Small intestine (tissue), 16 donors: ENCODE results near the gene SERPINB6. TPM values are rescaled to one million over a fixed set of nuclear protein-coding genes. Genes with fewer than 3 reads are reported as not detected.

Experiments used
- DNase-seq, 2 donors: peaks; one replicate each; pipeline versions ENCODE4 v3.0.0 to v3.0.0-alpha.2; 2013
- FAIRE-seq: peaks from 2 replicates; lab custom pipeline; 2012; peaks lifted over from hg19 to GRCh38; lab: Jason Lieb, UNC
- H3K27ac ChIP-seq, 3 donors: one replicate each; pipeline ENCODE4 v1.5.1; 2013; ENCODE audit warnings: low read length in 2 of 3, mild to moderate bottlenecking in 2 of 3, control low read depth in 1 of 3, inconsistent platforms in 1 of 3, low read depth in 1 of 3, moderate library complexity in 1 of 3
- H3K27me3 ChIP-seq, 3 donors: one replicate each; pipeline ENCODE4 v1.6.1; 2013; ENCODE audit warnings: low read length in 3 of 3, inconsistent platforms in 1 of 3; ENCODE audit not compliant: control insufficient read depth in 3 of 3, insufficient read depth in 3 of 3
- H3K36me3 ChIP-seq, 3 donors: one replicate each; pipeline ENCODE4 v1.6.1; 2013; ENCODE audit warnings: low read length in 3 of 3, inconsistent platforms in 1 of 3, low read depth in 1 of 3, mild to moderate bottlenecking in 1 of 3, moderate library complexity in 1 of 3; ENCODE audit not compliant: control insufficient read depth in 3 of 3, insufficient read depth in 2 of 3
- H3K4me1 ChIP-seq, 3 donors: one replicate each; pipeline ENCODE4 v1.6.1; 2013; ENCODE audit warnings: low read length in 2 of 3, inconsistent platforms in 1 of 3, low read depth in 1 of 3, mild to moderate bottlenecking in 1 of 3, moderate library complexity in 1 of 3; ENCODE audit not compliant: control insufficient read depth in 3 of 3, insufficient read depth in 2 of 3
- H3K4me3 ChIP-seq, 3 donors: one replicate each; pipeline ENCODE4 v1.5.1; 2013; ENCODE audit warnings: low read length in 3 of 3, control low read depth in 1 of 3, inconsistent platforms in 1 of 3, low read depth in 1 of 3, mild to moderate bottlenecking in 1 of 3, moderate library complexity in 1 of 3
- H3K9me3 ChIP-seq, 2 donors: one replicate each; pipeline ENCODE4 v1.6.1; 2013; ENCODE audit warnings: low read depth in 1 of 2, low read length in 1 of 2; ENCODE audit not compliant: control insufficient read depth in 2 of 2, insufficient read depth in 1 of 2
- WGBS, 3 donors: extraction: QIAGEN DNeasy Blood & Tissue Kit; methylation state at CpG; one replicate each; pipeline ENCODE4 v1.1.7; 2013; 5-methylcytosine and 5-hydroxymethylcytosine counted together
- long read RNA-seq, 10 donors: transcript quantifications; one replicate each; lab custom pipeline, GENCODE V29; 2026
- polyA plus RNA-seq, 4 donors: library from polyadenylated mRNA; stranded (reverse) in 3 of 4; unstranded in 1 of 4; fragments of 200-250 nt in 3 of 4; fragments of 120-200 nt in 1 of 4; gene quantifications; one replicate each; pipeline versions ENCODE4 v1.2.1 to v1.2.3, GENCODE V29; 2013
- donor health status: healthy with polysubstance abuse.
- donor health status: control.
- donor health status: control.
- donor health status: Bipolar disorder and iron deficiency.
- donor health status: healthy.

SERPINB6 gene
- 100 to 1,000 TPM; 280 to 539 (median 418) TPM for polyA plus RNA-seq
- long read RNA-seq, donor 1, transcript SERPINB6-206 (7 exons, 1,375 nt) = minor isoform, 12 of 253 reads
- long read RNA-seq, donor 1, transcript SERPINB6-204 (7 exons, 1,370 nt) = minor isoform, 15 of 253 reads
- long read RNA-seq, donor 1, transcript SERPINB6-205 (7 exons, 1,315 nt) = major isoform, 86 of 253 reads
- long read RNA-seq, donor 1, transcript SERPINB6-212 (6 exons, 3,265 nt) = minor isoform, 9 of 253 reads
- long read RNA-seq, donor 1, partial matches to known transcripts = 101 of 253 reads
- long read RNA-seq, donor 1, other reads (novel, unspliced or antisense) = 11 of 253 reads
- long read RNA-seq, donor 2, transcript SERPINB6-212 (6 exons, 3,265 nt) = minor isoform, 7 of 95 reads
- long read RNA-seq, donor 2, transcript SERPINB6-206 (7 exons, 1,375 nt) = minor isoform, 8 of 95 reads
- long read RNA-seq, donor 2, transcript SERPINB6-205 (7 exons, 1,315 nt) = major isoform, 30 of 95 reads
- long read RNA-seq, donor 2, partial matches to known transcripts = 43 of 95 reads
- long read RNA-seq, donor 2, other reads (novel, unspliced or antisense) = 0 of 95 reads
- long read RNA-seq, donor 3, transcript SERPINB6-206 (7 exons, 1,375 nt) = minor isoform, 5 of 227 reads
- long read RNA-seq, donor 3, transcript SERPINB6-212 (6 exons, 3,265 nt) = minor isoform, 9 of 227 reads
- long read RNA-seq, donor 3, transcript SERPINB6-204 (7 exons, 1,370 nt) = minor isoform, 5 of 227 reads
- long read RNA-seq, donor 3, transcript SERPINB6-205 (7 exons, 1,315 nt) = major isoform, 34 of 227 reads
- long read RNA-seq, donor 3, partial matches to known transcripts = 163 of 227 reads
- long read RNA-seq, donor 3, other reads (novel, unspliced or antisense) = 0 of 227 reads
- long read RNA-seq, donor 4, partial matches to known transcripts = 0 of 2 reads
- long read RNA-seq, donor 4, other reads (novel, unspliced or antisense) = 0 of 2 reads
- long read RNA-seq, donor 5, transcript SERPINB6-205 (7 exons, 1,315 nt) = major isoform, 8 of 65 reads
- long read RNA-seq, donor 5, partial matches to known transcripts = 24 of 65 reads
- long read RNA-seq, donor 5, other reads (novel, unspliced or antisense) = 23 of 65 reads
- long read RNA-seq, donor 6, transcript SERPINB6-205 (7 exons, 1,315 nt) = major isoform, 46 of 253 reads
- long read RNA-seq, donor 6, transcript SERPINB6-206 (7 exons, 1,375 nt) = minor isoform, 6 of 253 reads
- long read RNA-seq, donor 6, transcript SERPINB6-212 (6 exons, 3,265 nt) = minor isoform, 7 of 253 reads
- long read RNA-seq, donor 6, partial matches to known transcripts = 149 of 253 reads
- long read RNA-seq, donor 6, other reads (novel, unspliced or antisense) = 31 of 253 reads
- long read RNA-seq, donor 7, transcript SERPINB6-210 (7 exons, 1,638 nt) = minor isoform, 9 of 72 reads
- long read RNA-seq, donor 7, transcript SERPINB6-205 (7 exons, 1,315 nt) = major isoform, 22 of 72 reads
- long read RNA-seq, donor 7, transcript SERPINB6-216 (4 exons, 2,120 nt) = minor isoform, 6 of 72 reads
- long read RNA-seq, donor 7, transcript SERPINB6-206 (7 exons, 1,375 nt) = minor isoform, 7 of 72 reads
- long read RNA-seq, donor 7, partial matches to known transcripts = 23 of 72 reads
- long read RNA-seq, donor 7, other reads (novel, unspliced or antisense) = 0 of 72 reads
- long read RNA-seq, donor 8, partial matches to known transcripts = 0 of 3 reads
- long read RNA-seq, donor 8, other reads (novel, unspliced or antisense) = 0 of 3 reads
- long read RNA-seq, donor 9, transcript SERPINB6-205 (7 exons, 1,315 nt) = major isoform, 7 of 50 reads
- long read RNA-seq, donor 9, transcript SERPINB6-212 (6 exons, 3,265 nt) = minor isoform, 5 of 50 reads
- long read RNA-seq, donor 9, partial matches to known transcripts = 33 of 50 reads
- long read RNA-seq, donor 9, other reads (novel, unspliced or antisense) = 0 of 50 reads
- long read RNA-seq, donor 10, transcript SERPINB6-212 (6 exons, 3,265 nt) = minor isoform, 6 of 158 reads
- long read RNA-seq, donor 10, transcript SERPINB6-205 (7 exons, 1,315 nt) = major isoform, 37 of 158 reads
- long read RNA-seq, donor 10, transcript SERPINB6-206 (7 exons, 1,375 nt) = minor isoform, 8 of 158 reads
- long read RNA-seq, donor 10, transcript SERPINB6-204 (7 exons, 1,370 nt) = minor isoform, 7 of 158 reads
- long read RNA-seq, donor 10, partial matches to known transcripts = 92 of 158 reads
- long read RNA-seq, donor 10, other reads (novel, unspliced or antisense) = 0 of 158 reads

- 1 to 2% (median 2%) methylated on average over 53 to 63 of the region's 63 CpGs for WGBS, 3 donors
- no peaks in the 10 kb centered on the region for H3K27me3 ChIP-seq
- peak within 1 kb of the TSS; percentile 60 to 92 (median 81) for H3K4me3 ChIP-seq
- DNase-seq (peak; percentile 90 to 94), FAIRE-seq (no peak)
- no peaks in the 10 kb centered on the region for H3K9me3 ChIP-seq
- peaks cover 0 to 4% (median 0%) of the 10 kb centered on the region in 3 donors for H3K36me3 ChIP-seq
- H3K4me1 ChIP-seq = peaks cover 2 to 16% (median 2%) of the 10 kb centered on the region in 3 donors
- peak within 1 kb of the TSS; percentile 90 to 98 (median 92) for H3K27ac ChIP-seq
Measured at GRCh38 chr6:2971420-2972218, at the start of gene SERPINB6. TSS of gene SERPINB6 (minus strand) at chr6:2971567. CDS start at chr6:2959332, 12,235 bp downstream.

- FAIRE-seq (no peak), DNase-seq (no peak)
- Histone ChIP-seq H3K4me1 (peaks cover 0 to 11% (median 0%) of the 10 kb centered on the region in 3 donors), H3K27ac (no peak overlapping the region), H3K4me3 (no peak overlapping the region), H3K36me3 (peaks cover 0 to 43% (median 7%) of the 10 kb centered on the region in 3 donors), H3K27me3 (no peaks in the 10 kb centered on the region), H3K9me3 (no peaks in the 10 kb centered on the region)
- WGBS, 3 donors = 94 to 97% (median 95%) methylated on average over 6 of the region's 6 CpGs
Measured at GRCh38 chr6:3019749-3020320, 48.5 kb upstream of the SERPINB6 start.

- H3K9me3 ChIP-seq = no peaks in the 10 kb centered on the region
- DNase-seq (peak in 1 of 2 donors; percentile 44), FAIRE-seq (no peak)
- peaks cover 0 to 50% (median 7%) of the 10 kb centered on the region in 3 donors for H3K36me3 ChIP-seq
- H3K4me3 ChIP-seq = no peak overlapping the region
- no peaks in the 10 kb centered on the region for H3K27me3 ChIP-seq
- H3K4me1 ChIP-seq = peaks cover 0 to 9% (median 0%) of the 10 kb centered on the region in 3 donors
- WGBS, 3 donors = 14 to 59% (median 52%) methylated on average over 1 of the region's 1 CpG
- no peak overlapping the region for H3K27ac ChIP-seq
Measured at GRCh38 chr6:3019065-3019464, 47.7 kb upstream of the SERPINB6 start.

GRCh38 chr6:3017304-3017703 is 45.9 kb upstream of the SERPINB6 start:
- 88 to 98% (median 94%) methylated on average over 9 of the region's 9 CpGs for WGBS, 3 donors
- peaks cover under 1 to 57% (median 10%) of the 10 kb centered on the region in 3 donors for H3K36me3 ChIP-seq

GRCh38 chr6:3016473-3017280 is 45.3 kb upstream of the SERPINB6 start:
- H3K27ac ChIP-seq = no peak overlapping the region
- no peak overlapping the region for H3K4me3 ChIP-seq
- 95 to 99% (median 97%) methylated on average over 17 of the region's 17 CpGs for WGBS, 3 donors
- FAIRE-seq (no peak), DNase-seq (no peak)
- H3K36me3 ChIP-seq = peaks cover 2 to 60% (median 10%) of the 10 kb centered on the region in 3 donors
- H3K4me1 ChIP-seq = no peaks in the 10 kb centered on the region
- H3K27me3 ChIP-seq = no peaks in the 10 kb centered on the region
- peaks cover 0 to 10% of the 10 kb centered on the region in 2 donors for H3K9me3 ChIP-seq

More at GRCh38 chr6:3017304-3017703, 45.9 kb upstream of the SERPINB6 start:
- DNase-seq (no peak), FAIRE-seq (no peak)
- H3K27me3 ChIP-seq = no peaks in the 10 kb centered on the region
- no peaks in the 10 kb centered on the region for H3K4me1 ChIP-seq
- H3K9me3 ChIP-seq = peaks cover 0 to 6% of the 10 kb centered on the region in 2 donors
- H3K4me3 ChIP-seq = no peak overlapping the region
- H3K27ac ChIP-seq = no peak overlapping the region

GRCh38 chr6:3015144-3015543 is 43.8 kb upstream of the SERPINB6 start:
- Histone ChIP-seq H3K9me3 (peaks cover 0 to 23% of the 10 kb centered on the region in 2 donors), H3K4me1 (peaks cover 0 to 4% (median 2%) of the 10 kb centered on the region in 3 donors), H3K36me3 (peaks cover 2 to 62% (median 10%) of the 10 kb centered on the region in 3 donors), H3K27ac (no peak overlapping the region), H3K4me3 (no peak overlapping the region), H3K27me3 (no peaks in the 10 kb centered on the region)
- FAIRE-seq = no peak
- 91 to 96% (median 94%) methylated on average over 10 of the region's 10 CpGs for WGBS, 3 donors
- DNase-seq = no peak
